GM18858 (cell line): ENCODE results near the gene CELF1.

Source experiments
- ATAC-seq: cut with Tn5 transposase; IDR thresholded peaks from one replicate; pipeline ENCODE4 v1.9.1; 2021; ENCODE audit not compliant: unreplicated experiment

CELF1 gene

GRCh38 chr11:47552566-47553405 lies at the start of gene CELF1:
Gene CELF1, minus strand, starts transcription at chr11:47553132. Its CDS starts 53,609 bp downstream, at chr11:47499523.
- ATAC-seq: peak; percentile 79

DNA sequence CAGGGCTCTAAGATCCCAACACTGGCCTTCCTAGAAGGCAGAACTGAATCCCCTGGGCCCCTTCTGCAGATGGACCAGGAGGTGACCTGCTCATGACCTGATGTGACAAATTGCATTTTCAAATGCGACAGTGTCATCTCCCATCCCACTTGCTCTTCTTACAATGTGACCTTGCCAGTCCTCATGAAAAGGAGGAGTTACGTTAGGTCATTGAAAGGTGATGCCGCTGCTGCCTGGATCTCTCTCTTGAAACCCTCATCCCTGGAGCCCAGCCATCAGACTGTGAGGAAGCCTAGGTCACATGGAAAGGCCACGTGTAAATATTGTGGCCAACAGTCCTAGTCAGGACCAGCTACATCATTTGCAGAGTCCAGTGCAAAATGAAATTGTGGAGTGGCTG lies 47.0 kb upstream of the CELF1 start:
- ATAC-seq: no peak

DNA sequence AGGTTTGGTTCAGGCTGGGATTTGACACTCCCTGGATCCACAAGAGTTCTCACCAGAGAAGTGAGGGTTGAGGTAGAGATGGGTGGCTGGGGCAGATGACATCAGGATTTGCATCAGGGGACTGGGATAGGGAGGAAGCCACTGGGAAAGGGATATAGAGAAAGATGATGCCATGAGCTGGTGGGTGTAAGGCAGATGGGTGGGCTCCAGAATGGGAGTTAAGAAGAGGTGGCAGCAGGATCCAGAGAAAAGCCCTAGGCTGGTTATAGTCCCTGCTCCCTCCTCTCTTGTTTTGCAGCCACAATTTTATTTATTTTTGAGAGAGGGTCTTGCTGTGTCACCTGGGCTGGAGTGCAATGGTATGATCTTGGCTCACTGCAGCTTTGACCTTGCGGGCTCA lies 43.0 kb upstream of the CELF1 start:
- ATAC-seq: no peak

DNA sequence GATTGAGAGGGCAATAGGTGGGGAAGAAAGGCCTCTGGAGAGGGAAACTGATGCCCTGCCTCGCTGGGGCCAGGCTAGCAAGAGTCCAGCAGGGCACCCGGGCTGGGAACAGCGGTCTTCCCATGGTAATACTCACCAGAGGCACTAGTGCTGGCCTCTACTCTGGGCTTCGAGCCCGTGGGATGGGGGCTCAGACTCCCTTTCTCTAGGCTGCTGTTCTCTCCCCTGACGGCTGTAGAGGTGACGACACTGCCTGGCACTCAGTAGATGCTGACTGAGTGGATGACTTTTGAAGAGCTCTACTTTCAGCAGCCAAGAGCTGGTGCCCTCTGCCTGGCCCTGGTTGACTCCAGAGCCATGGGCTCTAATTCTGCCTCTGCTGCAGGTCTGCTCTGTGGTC lies 42.1 kb upstream of the CELF1 start:
- ATAC-seq: no peak

GRCh38 chr11:47593934-47594855 lies 41.3 kb upstream of the CELF1 start, which contains the start of gene C1QTNF4:
Gene C1QTNF4, minus strand, starts transcription at chr11:47594411. Its CDS starts 3,601 bp downstream, at chr11:47590810.
- no peak for ATAC-seq

DNA sequence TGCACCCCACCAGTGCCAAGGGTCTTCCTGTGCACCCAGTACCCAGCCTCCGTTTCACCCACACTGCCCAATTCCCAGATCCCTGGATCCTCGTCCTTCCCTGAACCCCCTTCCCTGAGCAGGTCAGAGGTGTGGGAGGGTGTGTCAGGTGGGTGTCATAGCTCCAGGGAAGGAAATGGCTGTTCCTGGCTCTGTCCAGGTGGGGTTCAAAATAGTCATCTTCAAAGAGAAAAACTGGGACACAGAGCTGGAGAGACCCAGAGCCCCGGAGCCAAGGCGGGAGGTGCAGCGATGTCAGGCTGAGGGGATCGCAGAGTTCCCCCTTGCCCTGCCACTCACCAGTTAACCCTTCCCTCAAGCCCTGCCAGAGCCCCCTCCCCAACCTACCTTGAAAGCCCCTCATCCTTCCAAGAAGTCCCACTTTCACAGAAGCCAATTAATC lies 40.6 kb upstream of the CELF1 start:
- ATAC-seq: no peak

GRCh38 chr11:47592970-47593369 lies 40.0 kb upstream of the CELF1 start:
- ATAC-seq: no peak

GRCh38 chr11:47592251-47592650 lies 39.3 kb upstream of the CELF1 start:
- no peak for ATAC-seq

DNA sequence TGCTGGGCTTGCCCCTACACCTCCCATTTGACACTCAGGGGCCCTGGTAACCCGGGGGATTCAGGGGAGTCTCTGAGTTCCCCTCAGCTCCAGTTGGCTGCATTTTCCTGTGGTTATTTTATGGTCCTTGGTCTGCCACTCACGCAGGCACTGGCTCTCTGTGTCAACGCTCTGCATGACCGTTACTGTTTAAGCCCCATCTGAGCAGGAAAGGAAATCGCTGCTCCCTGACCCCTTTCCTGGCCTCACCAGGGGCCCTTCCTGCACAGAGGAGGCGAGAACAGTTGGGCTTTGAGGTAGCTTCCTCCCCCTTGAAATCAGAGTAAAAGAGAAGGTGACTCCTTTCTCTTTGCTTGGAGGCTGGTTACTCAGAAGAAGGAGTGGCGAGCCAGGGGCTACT lies 38.8 kb upstream of the CELF1 start:
- ATAC-seq: no peak

DNA sequence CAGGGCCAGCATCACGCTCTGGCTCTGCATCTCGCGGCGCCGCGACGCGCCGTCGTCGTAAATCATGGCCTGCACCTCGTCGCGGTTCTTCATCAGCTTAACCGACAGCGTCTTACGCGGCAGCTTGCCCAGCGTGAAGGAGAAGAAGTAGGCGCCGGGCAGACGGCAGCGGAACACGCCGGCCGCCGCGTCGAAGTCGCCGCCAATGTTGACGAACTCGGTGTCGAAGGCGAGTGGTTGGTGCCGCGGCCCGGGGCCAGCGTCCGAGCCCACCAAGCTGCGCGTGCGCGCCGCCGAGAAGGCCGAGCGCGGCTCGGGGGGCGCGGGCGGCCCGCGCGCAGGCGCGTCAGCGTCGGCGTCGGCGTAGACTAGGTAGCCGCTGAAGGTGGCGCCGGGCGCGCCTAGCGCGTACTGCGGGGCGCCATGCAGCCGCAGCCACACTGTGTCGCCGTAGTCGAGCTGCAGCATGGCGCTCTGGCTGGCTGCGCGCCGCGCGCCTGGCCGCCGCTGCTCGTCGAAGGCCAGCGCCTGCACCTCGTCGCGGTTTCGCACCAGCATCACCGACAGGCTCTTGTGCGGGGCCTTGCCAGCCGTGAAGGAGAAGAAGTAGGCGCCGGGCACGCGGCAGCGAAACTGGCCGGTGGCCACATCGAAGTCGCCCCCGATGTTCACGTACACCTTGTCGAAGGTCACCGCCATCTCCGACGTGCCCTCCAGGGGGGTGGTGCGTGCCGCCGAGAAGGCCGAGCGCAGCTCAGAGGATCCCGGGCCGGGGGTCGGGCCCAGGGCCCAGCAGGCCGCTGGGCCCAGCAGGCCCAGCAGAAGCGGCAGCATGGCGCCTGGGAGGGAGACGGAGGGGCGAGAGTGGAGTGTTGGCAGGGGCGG lies 37.3 kb upstream of the CELF1 start:
- no peak for ATAC-seq

DNA sequence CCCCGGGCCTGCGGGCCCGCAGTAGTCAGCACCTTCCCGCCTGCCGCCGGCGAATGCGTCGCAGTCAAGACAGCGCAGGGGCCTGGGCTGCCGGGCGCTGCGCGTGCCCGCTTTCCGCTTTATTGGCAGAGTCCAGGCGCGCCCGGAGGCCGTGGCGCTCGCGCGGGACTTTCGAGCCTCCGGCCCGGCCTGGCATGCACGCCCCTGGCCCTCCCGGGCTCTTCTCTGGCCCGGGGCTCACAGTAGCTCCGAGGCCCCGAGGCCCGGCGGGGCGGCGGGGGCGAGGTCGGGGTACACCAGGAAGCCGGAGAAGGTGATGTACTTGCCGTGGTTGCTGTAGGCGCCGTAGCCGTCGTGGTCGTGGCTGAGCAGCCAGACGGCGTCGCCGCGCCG lies 36.6 kb upstream of the CELF1 start:
- ATAC-seq: no peak

DNA sequence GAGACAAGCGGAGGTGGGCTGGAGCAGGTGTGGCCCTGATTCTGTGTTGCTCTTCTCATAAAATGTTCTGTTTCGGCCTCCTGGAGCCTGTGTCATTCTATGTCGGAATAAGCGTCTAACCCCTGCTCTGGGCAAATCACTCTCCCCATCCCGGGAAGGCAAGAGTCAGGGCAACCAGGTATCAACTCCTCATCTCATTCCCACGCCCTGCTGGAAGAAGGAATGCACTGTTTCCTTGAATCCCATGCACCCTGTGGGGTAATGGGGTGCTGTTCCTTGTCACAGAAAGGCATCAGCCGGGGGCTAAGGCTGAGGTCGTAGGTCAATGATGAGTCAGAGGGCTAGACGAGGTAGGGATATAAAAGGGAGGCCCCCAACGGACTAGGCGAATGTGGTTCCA lies 36.2 kb upstream of the CELF1 start:
- no peak for ATAC-seq

DNA sequence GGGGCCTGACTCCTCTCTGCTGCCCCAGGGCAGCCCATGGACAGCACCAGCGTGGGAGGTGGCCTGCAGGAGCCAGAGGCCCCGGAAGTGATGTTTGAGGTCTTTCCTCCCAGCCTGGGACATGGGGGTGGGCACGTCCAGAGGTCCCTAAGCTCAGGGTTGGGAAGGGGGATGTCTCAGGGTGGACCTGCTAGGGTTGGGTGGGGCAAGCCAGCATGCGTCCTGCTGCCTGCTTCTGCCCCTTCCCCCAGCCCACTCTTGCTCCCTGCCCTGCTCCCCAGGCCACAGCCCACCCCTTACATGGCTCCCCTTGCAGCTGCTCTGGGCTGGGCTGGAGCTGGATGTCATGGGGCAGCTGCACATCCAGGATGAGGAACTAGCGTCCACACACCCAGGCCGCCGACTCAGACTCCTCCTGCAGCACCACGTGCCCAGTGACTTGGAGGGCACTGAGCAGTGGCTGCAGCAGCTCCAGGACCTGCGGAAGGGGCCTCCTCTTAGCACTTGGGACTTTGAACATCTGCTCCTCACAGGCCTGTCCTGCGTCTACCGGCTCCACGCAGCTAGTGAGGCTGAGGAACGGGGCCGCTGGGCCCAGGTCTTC lies 34.9 kb upstream of the CELF1 start:
- no peak for ATAC-seq

- no peak for ATAC-seq
Measured at GRCh38 chr11:47587039-47587716, 34.2 kb upstream of the CELF1 start.

- no peak for ATAC-seq
Measured at GRCh38 chr11:47586098-47586855, 33.3 kb upstream of the CELF1 start, which contains the start of gene FAM180B. Gene FAM180B, plus strand, starts transcription at chr11:47586678. Its CDS starts 91 bp downstream, at chr11:47586769.

DNA sequence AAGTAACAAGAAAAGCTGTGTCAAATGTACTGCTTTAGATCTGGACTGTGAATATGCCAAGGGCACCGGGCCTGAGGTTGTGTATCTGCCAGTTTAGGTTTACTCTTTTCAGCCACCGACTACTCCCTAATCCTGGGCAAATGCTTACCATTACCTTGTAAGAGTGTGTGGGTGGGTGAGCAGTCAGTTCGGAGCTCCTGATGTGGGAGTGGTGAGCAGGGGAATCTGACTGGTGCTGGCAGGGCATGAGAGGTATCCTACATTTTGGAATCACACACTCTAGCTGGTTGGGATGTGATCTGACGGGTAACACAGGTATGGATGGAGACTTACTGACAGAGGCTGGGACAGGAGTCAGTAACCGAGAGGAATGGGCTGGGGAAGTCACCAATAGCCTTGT lies 30.9 kb upstream of the CELF1 start:
- ATAC-seq: no peak

DNA sequence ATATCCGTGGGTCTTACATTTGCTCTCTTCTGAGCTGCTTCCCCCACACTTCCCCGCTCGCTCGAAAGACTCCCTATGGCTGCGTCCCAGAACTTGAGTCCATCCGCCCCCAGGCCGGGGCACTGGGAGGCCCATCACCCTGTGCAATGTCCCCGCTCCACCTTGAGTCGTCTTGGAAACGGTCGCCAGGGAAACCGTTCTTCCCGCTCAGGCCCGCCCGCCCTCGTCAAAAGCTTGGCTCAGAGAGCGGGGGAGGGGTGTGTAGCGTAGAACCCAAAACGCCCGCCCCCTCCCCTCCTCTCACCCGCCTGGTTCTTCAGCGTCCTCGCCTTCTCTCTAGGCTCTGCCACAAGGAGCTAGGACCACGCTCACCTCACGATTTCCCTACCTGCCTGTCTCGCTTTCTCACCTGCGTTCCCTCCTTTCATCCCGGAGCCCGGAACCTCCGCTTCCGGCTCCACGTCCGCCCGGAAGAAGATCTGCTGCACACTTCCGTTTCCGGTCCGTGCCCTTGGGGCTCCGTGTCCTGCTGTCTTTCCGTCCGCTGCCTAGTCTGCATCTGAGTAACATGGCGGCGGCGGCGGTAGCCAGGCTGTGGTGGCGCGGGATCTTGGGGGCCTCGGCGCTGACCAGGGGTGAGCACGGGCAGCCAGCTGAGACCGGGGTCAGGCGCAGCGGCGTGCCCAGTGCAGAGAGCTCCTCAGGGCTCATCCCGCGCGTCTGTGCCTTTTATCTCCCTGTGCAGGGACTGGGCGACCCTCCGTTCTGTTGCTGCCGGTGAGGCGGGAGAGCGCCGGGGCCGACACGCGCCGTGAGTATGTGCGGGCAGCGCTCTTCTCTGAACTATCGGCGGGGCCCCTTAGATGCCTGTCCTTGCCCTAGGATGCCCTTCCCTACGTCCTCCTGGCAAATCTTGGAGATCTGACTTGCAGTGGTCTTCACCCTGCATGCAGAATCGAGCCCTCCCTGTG lies 25.9 kb upstream of the CELF1 start, which contains the start of the genes KBTBD4 and NDUFS3:
Gene KBTBD4 (minus strand): TSS at position 447 of the 971 bp plus-strand sequence. CDS start 19 bp downstream, at position 428.
Gene NDUFS3 (plus strand): TSS at position 551 of the 971 bp plus-strand sequence. CDS start 18 bp downstream, at position 569.
- peak; percentile 86 for ATAC-seq
